ENCODE data around the gene MYMK.

- TF ChIP-seq POLR2A (IDR thresholded peaks at IDR 0.05; ENCODE audit: low read length), result no peak
- no peak for TF ChIP-seq GATA1 (IDR thresholded peaks at IDR 0.05; ENCODE audit: low read depth, low read length)
Measured at GRCh38 chr9:133570691-133571080, 45.9 kb upstream of the MYMK start.
